NT2/D1 (cell line): Measurements from ENCODE around the gene AGBL4.

Source experiments
- SUZ12 ChIP-seq: IDR thresholded peaks from 2 replicates; pipeline ENCODE4 v1.6.1; 2011; ENCODE audit not compliant: insufficient read length, insufficient read depth; ENCODE audit errors: extremely low read depth
- ZNF274 ChIP-seq: IDR thresholded peaks from 2 replicates; pipeline ENCODE4 v1.6.1; 2011; ENCODE audit warnings: mild to moderate bottlenecking, low read depth, low read length

- TF ChIP-seq SUZ12 (no peak), ZNF274 (no peak)
Measured at GRCh38 chr1:48743480-48743879, 1280.3 kb downstream of the AGBL4 start.
